ENCODE results near the gene ELOVL6.
"Not testable (repeated sequence)": the region's sequence is repeated elsewhere in the genome, so short reads cannot be mapped to it uniquely, and the experiment has no call there.

DNA sequence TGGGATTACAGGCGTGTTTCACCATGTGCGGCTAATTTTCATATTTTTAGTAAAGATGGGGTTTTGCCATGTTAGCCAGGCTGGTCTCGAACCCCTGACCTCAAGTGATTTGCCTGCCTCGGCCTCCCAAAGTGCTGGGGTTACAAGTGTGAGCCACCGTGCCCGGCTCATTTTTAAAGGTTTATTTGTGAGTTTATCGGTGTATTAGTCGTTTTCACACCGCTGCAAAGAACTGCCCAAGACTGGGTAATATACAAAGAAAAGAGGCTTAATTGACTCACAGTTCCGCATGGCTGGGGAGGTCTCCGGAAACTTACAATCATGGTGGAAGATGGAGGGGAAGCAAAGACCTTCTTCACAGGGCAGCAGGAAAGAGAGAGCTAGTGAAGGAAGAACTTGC, 159.3 kb downstream of the ELOVL6 start:
- TF ChIP-seq, protein P1, sequence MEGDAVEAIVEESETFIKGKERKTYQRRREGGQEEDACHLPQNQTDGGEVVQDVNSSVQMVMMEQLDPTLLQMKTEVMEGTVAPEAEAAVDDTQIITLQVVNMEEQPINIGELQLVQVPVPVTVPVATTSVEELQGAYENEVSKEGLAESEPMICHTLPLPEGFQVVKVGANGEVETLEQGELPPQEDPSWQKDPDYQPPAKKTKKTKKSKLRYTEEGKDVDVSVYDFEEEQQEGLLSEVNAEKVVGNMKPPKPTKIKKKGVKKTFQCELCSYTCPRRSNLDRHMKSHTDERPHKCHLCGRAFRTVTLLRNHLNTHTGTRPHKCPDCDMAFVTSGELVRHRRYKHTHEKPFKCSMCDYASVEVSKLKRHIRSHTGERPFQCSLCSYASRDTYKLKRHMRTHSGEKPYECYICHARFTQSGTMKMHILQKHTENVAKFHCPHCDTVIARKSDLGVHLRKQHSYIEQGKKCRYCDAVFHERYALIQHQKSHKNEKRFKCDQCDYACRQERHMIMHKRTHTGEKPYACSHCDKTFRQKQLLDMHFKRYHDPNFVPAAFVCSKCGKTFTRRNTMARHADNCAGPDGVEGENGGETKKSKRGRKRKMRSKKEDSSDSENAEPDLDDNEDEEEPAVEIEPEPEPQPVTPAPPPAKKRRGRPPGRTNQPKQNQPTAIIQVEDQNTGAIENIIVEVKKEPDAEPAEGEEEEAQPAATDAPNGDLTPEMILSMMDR (IDR thresholded peaks at IDR 0.05; ENCODE audit: insufficient read depth, low read depth, low read length) = not testable (repeated sequence)
- TF ChIP-seq EZH2 (IDR thresholded peaks at IDR 0.05; ENCODE audit: insufficient read depth, low read length) = not testable (repeated sequence)
